ENCODE measurements around the gene GULP1.
"Not testable (repeated sequence)": the region's sequence is repeated elsewhere in the genome, so short reads cannot be mapped to it uniquely, and the experiment has no call there.

The GULP1 gene

DNA sequence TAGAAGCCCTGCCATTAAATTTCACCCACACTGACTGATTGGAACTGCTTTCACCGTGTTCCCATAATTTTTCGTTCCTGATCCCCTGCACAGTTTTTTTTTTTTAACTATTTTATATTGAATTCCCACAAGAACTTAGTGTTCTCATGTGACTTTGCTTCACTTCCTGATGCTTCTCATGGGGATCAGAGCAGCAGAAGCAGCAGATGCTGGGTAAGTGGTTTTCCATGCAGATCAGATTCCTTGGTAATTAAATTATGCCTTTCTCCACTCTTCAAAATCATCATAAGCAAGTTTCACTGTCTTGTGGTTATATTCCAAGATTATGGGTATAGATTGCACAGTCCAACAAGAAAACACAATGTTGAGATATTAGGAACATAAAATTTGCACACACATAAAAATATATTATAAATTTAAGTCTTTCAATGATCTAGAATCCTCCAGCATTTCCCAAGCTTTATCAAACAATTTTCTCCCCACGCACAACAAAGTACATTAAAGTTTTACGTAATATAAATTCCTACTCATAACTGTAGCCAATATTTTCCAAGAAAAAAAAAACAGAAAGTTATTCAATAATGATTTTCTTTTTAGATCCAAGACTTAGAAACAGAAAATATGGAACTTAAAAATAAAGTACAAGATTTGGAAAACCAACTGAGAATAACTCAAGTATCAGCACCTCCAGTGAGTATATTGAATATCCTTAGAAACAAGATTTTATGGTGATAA lies 277.9 kb downstream of the GULP1 start:
- no peak for ATAC-seq

DNA sequence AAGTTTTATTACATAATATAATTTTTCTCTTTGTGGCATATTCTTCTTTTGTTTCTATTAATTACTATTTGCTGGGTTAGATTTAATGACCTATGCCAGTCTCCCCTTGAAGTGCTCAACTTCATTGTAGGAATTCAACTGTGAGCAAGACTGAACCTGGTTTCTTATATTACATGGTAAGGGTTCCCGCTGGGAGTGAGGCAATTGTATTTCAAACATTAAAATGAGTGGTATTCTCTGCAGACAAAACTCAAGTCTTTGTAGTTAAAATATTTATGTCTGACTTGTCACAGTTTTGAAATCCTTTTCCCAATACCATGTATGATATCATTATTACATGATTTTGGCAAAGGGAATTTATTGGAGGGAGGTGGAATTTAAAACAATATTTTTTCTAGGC lies 278.7 kb downstream of the GULP1 start:
- ATAC-seq, result no peak

DNA sequence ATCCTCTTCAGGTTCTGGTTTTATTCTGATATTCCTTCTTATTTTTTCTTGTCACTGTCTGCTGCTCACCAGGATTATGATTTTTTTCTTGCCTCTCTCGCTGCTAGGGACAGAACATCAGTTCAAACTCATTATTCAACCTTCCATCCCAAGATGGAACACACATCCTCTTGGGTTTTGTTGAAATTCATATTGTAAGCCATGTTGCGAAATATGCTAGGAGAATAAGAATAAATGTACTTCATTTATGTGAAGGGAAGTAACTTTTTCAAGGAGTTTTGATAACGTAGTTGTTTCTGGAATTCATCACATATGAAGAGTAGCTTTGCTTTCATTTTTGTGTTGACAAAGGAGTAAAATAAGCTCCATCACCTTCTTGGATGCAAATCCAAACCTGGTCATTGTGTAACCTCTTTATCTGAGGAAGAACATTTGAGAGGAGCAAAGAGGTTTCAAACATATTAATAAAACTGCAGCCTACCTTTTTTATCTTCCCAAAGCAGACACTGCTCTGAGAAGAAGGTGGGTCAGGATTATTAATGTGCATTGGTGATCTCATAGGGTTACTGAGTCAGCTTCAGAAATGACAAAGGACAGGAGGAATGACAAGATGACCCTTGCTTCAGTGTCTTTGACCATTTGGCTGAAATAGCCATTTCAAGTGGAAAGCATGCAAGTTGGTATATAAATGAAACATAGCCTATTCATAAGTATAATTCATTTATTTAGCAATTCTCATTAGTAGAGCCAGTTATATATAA lies 280.0 kb downstream of the GULP1 start:
- no peak for ATAC-seq

DNA sequence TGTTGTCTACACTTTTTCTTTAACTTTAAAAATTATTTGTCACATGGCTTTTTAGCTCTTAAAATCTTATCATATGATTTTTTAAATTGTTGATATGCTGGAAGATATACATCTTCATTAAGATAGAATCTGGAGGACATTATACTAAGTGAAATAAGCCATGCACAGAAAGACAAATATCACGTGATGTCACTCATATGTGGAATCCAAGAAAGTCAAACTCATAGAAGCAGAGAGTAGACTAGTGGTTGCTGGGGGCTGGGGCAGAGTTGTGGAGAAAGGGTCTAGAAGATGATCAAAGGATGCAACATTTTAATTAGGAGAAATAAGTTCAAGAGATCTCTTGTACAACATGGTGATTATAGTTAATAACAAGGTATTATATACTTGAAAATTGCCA lies 280.9 kb downstream of the GULP1 start:
- ATAC-seq, result no peak

DNA sequence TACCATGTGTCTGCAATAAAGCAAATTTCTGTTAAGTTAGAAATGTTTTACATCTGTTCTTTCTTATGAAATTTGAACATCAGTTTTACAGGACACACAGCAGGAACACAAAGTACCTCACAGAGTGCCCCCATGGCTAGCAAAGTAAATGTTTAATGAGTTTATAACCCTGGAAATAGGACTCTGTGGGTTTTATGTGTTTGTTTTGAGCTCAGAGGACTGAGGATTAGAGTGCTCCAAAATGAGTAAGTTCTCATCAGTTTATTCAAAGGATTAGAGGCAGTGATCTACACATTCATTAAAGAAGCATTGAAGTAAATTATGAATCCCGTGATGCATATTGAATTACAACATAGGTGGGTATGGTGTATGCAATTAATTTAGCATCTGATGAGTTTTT lies 281.8 kb downstream of the GULP1 start:
- ATAC-seq, result no peak

DNA sequence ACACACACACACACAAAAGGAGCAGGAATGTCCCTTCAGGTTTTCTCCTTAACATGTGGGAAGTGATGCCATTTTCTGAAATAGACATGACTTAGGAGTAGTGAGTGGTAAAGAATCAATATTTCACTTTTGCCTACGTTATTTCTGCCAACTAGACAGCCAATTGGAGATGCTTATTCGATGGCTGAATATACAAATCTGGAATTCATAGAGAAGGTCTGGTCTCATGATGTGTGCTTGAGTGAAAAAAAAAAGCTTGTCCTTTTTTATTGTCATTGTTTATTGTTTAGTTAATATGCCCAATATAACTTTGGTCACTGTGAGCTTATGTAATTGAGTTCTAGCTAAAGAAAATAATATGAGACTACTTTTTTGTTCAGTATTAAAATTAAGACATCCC lies 284.3 kb downstream of the GULP1 start:
- ATAC-seq, result no peak

DNA sequence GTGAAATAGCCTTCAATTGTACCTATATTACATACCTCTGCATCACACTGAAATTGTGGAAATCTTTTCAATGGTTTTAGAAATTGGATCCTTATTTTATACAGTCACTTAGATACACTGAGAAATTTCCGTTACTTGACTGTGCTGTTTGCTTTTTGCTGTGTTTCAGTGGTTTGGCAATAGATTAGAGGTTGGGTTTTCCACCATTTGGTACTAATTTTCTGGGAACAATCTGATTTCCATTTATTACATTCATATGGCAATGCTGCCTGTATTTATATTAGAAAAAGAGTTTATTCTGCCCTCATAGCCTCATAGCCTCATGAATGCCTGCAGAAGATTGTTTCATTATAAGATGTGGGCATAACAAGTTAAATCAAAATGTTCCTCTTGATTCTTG lies 285.0 kb downstream of the GULP1 start:
- ATAC-seq, result no peak

DNA sequence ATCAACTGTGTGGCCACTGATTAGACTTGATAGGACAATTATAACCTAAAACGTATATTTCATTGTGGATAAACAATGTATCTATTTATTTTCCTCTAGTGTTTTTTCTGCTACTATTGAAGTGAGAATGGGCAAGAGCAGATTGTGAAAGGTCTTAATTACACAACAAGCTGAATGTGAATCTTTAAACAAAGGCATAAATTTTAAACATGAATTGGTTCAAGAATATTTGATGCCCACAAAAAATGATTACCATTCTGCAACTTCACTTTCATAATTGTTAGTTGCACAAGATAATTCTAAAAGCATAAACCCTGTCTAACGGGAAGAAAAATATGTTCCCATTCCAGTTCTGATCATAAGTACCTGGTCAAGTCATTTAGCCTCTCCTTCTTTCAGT lies 285.6 kb downstream of the GULP1 start:
- no peak for ATAC-seq

DNA sequence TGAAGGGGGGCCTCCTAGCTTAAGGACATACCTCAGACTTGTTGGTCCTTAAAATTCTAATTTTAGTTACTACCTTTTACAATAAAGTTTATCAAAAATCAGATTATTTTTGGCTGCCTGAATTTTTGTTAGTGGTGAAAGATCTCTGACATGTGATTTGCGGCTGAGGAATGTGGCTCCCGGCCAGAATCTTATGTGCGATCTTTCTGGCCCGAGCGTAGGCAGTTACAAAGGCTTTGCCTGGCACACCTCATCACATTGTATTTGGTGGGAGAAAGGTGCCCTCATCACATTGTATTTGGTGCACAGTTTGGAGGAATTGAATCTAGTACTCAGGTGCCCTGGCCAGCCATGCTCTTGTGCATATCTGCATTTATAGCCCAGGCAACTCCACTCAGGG lies 289.1 kb downstream of the GULP1 start:
- ATAC-seq, result no peak

DNA sequence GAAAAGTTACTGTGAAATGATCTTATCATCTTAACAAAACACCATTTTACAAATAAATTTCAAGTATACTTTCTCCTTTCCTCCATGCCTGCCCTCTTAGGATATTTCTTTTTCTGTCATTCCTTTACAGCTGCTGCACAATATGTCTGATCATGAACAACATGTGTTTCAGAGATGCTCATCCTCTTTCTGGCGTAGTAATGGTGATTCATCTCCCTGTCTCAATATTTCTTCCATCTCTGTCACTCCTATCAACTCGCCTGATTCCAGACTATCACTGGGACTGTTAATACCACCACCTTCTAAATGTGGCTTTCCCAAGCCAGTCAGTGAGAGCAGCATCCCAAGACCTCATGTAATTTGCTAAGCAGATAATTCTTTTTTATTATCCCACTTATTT lies 290.5 kb downstream of the GULP1 start:
- no peak for ATAC-seq

DNA sequence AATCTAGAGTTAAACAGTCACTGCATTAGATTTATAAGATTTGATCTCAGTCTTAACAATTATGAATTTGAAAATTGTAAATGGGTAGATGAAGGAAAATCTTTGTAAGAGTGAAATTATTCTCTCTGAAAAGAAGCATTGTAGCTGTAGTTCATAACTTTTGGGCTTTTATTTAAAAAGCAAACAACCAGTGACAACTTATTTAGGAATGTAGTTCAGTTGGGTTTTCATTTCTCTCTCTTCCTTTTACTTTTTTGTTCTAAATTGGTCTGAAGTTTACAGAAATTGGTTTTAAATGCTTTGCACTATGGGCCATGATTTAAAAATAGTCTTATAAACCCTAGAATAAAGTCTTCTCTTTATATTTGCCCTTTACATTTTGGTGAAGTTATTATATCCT lies 296.6 kb downstream of the GULP1 start:
- no peak for ATAC-seq

DNA sequence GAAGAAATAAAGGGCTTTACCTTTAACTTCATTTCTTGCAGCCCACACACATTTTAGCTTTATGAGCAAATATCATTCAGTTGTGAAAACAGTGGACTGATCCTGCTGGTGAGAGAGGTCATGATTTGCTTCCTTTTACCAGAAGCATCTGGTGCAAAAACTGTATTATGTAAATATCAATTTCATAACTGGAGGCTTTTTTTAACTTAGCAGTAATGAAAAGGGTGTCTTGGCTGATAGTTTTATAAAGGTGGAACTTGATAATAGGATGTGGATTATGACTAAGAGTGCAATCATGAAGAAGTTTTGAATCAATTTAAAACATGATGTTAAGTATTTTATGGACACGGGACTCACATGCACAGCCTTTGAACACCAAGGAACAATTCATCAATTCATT lies 304.4 kb downstream of the GULP1 start:
- no peak for ATAC-seq

DNA sequence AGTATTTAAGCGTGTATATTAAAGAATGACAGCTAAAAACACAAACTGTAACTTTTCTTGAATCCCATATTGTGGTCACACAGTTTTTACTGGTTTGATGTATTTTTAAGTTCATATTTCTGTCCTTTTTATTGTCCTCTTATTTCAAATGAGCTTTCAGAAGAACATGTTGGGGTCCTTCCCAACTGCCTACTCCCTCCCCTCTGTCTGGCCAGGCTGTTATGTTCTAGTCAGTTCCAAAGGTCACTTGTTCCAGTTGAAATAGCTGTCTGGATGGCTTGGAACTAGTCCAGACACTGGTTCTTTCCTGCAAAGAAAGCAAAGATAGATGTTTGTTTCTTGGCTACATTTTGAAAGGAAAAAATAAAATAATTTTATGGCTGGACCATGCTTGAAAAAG lies 306.9 kb downstream of the GULP1 start:
- ATAC-seq, result no peak

DNA sequence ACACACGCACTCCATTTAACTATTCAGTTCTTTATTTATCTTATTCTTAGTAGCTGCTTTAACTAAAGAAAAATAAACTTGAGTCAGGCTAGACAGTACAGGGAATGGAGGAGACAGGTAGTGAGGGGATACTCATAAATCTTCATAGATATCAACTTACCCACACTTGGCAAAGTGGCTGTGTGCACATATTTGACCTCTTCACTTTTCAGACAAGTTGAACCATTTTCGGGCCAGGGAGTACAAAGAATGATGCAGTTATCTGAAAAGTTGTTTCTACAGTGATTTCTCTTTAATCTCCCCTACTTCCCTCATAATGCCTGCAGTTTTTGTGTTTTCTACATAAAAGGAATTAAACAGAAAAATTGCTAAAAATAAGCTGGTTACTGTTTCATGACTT lies 307.5 kb downstream of the GULP1 start:
- ATAC-seq, result no peak

DNA sequence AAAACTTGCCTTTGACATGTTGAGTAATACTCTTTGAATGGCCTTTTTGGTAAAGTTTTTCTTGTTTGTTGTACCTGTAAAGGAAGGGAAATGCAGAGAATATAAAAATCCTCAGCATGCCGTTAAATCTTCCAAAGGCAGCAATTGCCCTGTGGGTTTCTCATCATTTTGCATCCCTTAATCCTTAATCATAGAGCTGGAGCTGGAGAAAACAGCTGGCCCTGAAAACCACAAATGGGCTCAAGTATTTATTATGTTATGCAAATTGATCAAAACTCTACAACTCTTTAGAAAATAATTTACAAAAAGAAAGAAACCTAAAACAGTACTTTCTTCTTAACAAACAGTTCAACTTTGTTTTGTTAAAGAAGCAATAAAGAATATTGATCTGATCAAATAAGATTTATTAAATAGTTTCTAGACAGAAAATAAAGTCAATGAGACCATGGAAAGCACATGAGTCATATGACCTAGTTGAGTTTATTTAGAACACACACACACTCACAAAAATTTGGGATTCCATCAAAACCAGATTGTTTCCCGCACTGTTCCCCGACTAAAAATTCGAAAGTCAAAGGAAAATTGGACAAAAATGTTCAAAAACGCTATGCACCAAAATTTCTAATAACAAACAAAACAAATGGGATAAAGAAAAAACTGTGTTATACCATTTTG lies 309.0 kb downstream of the GULP1 start:
- no peak for ATAC-seq

DNA sequence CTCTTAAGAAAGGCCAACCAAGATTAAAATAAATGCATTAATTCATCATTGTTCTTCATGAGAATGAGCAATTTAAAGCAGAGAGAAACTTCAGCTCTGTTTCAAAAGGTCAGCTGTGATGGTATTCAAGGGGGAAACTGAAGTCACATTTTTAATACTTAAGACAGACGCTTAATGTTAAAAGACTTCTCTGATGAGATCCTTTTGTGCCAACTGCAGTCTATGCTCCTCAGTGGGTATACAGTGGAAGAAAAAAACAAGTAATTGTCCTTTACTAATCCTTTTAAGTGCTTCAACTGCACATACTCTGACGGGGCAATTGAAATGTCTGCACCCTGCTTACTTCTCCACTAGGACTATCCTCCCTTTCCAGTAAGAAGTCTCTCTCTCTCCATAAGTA lies 309.7 kb downstream of the GULP1 start:
- ATAC-seq, result no peak

DNA sequence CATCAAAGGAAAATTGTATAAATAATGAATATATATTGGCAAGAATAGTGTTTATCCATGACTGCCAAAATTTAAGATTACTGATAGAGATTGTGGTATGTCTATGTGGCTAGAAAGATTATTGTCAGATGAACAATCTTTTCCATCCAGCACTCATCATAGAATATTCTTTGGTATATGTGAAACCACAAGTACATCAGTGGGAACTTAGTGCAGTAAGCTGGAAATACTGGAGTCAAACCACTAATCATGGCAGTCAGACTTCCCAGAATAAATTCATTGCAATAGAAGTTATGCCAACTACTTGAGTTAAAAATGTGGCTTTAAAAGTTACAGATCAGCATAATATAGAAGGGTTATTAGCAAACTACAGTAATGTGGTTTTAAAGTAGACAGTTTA lies 310.3 kb downstream of the GULP1 start:
- ATAC-seq, result no peak

DNA sequence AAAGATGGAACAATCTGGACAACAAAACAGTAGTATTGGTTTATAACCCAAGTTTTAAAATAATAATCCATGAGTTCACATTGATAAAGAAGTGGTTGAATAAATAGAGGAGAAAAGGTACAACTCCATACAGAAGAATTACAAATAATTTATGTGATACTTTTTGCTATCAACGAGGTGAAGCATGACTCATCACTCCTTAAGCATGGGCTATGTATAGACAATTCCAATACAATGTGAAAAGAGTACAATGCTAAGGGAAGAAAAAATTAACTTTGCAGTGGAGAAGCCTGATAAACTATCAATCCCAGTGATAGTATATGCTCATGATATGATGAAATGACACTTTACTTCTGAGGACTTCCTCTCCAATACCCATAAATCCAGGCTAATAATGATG lies 312.9 kb downstream of the GULP1 start:
- no peak for ATAC-seq

DNA sequence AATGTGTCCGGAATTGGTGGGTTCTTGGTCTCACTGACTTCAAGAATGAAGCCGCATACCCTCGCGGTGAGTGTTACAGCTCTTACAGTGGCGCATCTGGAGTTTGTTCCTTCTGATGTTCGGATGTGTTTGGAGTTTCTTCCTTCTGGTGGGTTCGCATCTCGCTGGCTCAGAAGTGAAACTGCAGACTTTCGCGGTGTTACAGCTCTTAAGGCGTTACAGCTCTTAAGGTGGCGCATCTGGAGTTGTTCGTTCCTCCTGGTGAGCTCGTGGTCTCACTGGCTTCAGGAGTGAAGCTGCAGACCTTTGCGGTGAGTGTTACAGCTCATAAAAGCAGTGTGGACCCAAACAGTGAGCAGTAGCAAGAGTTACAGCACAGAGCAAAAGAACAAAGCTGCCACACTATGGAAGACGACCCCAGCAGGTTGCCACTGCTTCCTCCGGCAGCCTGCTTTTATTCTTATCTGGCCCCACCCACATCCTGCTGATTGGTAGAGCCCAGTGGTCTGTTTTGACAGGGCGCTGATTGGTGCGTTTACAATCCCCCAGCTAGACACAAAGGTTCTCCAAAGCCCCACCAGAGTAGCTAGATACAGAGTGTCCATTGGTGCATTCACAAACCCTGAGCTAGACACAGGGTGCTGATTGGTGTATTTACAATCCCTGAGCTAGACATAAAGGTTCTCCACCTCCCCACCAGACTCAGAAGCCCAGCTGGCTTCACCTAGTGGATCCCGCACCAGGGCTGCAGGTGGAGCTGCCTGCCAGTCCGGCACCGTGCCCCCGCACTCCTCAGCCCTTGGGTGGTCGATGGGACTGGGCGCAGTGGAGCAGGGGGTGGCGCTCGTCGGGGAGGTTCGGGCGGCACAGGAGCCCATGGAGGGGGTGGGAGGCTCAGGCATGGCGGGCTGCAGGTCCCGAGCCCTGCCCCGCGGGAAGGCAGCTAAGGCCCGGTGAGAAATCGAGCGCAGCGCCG lies 314.2 kb downstream of the GULP1 start:
- not testable (repeated sequence) for ATAC-seq

DNA sequence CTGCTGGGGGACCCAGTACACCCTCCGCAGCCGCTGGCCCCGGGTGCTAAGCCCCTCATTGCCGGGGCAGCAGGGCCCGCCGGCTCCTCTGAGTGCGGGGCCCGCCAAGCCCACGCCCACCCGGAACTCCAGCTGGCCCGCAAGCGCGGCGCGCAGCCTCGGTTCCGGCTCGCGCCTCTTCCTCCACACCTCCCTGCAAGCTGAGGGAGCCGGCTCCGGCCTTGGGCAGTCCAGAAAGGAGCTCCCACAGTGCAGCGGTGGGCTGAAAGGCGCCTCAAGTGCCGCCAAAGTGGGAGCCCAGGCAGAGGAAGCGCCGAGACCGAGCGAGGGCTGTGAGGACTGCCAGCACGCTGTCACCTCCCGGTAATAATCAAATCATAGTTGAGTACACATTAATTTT lies 314.9 kb downstream of the GULP1 start:
- not testable (repeated sequence) for ATAC-seq

DNA sequence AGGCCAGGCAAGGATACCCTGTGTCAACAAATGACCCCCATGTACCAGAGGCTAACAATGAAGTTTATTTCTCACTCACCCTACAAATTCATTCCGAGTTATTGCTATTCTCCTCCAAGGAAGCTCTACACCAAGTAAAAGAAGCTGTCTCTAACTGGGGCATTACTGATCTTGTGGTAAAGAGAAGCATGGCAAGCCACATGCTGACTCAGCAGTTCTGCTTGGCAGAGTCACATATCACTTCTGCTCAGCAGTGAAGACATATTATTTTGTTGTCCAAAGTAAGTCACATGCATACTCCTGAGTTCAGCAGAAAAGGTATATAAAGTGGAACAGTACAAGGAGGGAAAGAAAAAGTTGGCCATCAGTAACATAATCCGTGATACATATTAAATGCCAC lies 315.8 kb downstream of the GULP1 start:
- no peak for ATAC-seq

DNA sequence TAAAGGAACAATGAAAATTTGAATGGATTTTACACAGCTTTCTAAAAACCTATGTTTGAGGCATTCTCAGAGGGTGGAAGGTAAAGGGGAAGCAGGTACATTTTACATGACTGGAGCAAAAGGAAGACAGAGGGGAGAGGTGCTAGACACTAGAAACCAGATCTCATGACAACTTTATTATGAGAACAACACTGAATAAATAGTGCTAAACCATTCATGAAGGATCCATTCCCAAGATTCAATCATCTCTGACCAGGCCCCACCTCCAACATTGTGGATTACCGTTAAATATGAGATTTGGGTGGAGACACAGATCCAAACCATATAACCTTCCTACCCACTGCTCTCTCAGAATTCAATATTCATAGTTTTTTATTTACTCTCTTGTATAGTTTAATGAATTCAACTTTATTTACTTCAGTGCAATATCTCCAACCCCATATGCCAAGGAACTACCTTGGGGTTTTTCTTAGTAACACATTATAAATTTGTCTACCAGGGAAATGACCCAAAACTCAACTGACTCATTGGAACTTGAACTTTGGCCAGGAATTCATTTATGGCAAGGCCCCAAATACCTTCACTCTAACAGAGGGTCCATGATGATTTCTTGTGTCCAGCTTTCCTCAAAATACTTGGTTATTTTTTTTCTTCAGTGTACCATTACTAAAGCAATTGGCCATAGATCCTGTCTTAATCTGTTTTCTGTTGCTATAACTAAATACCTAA lies 317.8 kb downstream of the GULP1 start:
- no peak for ATAC-seq

Measured in activated CD4-positive, CD25-positive, alpha-beta regulatory T cell treated with anti-CD3 and anti-CD28 coated beads, Interleukin-2, amount 50 U/mL, for 24 hours (primary cell).